Measurements from ENCODE around the gene EPB41L5. TPM values are rescaled to one million over a fixed set of nuclear protein-coding genes. Genes with fewer than 3 reads are reported as not detected.

The EPB41L5 gene
- total RNA-seq, 2 experiments from 2014 or later = 5.6 to 14.1 TPM

- H3K9me2 ChIP-seq (ENCODE audit: insufficient read depth, low read length) = no peaks in the 10 kb centered on the region
- ChIA-PET POLR2A (no interaction called here), CTCF (ENCODE audit: unreplicated experiment) (no interaction called here)
- H3K27ac ChIP-seq (ENCODE audit: low read depth, low read length, poor library complexity, severe bottlenecking) = no peak overlapping the region
- H3K79me2 ChIP-seq (ENCODE audit: insufficient read depth, low read depth, low read length) = no peaks in the 10 kb centered on the region
- TF ChIP-seq CTCF (conservative IDR thresholded peaks at IDR 0.05; ENCODE audit: low read length) (no peak), EZH2phosphoT487 (IDR thresholded peaks at IDR 0.05; ENCODE audit: borderline replicate concordance, low read depth, low read length) (no peak)
- H3K4me3 ChIP-seq (ENCODE audit: low read depth, low read length, poor library complexity, severe bottlenecking) = no peak overlapping the region
- H4K20me1 ChIP-seq (ENCODE audit: insufficient read depth, low read length) = no peaks in the 10 kb centered on the region
- H2AFZ ChIP-seq (ENCODE audit: low read length) = no peak overlapping the region
- no peak for DNase-seq (ENCODE audit: low spot score)
- no TSS peak for BruUV-seq (replicated peaks)
- no peaks in the 10 kb centered on the region for H3K4me1 ChIP-seq (ENCODE audit: insufficient read depth, low read length, poor library complexity, severe bottlenecking)
- intact Hi-C loops (cut with micrococcal nuclease; ENCODE audit: unreplicated experiment) = no loop called here
- no peaks in the 10 kb centered on the region for H3K9me3 ChIP-seq (ENCODE audit: low read length)
- no peaks in the 10 kb centered on the region for H3K36me3 ChIP-seq (ENCODE audit: insufficient read depth, low read length)
- no peak overlapping the region for H3K4me2 ChIP-seq (ENCODE audit: low read length)
Observed at GRCh38 chr2:120036145-120036544, 23.3 kb downstream of the EPB41L5 start.

- H3K4me3 ChIP-seq (ENCODE audit: low read depth, low read length, poor library complexity, severe bottlenecking) = no peak overlapping the region
- no peaks in the 10 kb centered on the region for H3K79me2 ChIP-seq (ENCODE audit: insufficient read depth, low read depth, low read length)
- no peaks in the 10 kb centered on the region for H4K20me1 ChIP-seq (ENCODE audit: insufficient read depth, low read length)
- intact Hi-C loops (cut with micrococcal nuclease; ENCODE audit: unreplicated experiment) = no loop called here
- TF ChIP-seq CTCF (conservative IDR thresholded peaks at IDR 0.05; ENCODE audit: low read length) (no peak), EZH2phosphoT487 (IDR thresholded peaks at IDR 0.05; ENCODE audit: borderline replicate concordance, low read depth, low read length) (no peak)
- no peak overlapping the region for H2AFZ ChIP-seq (ENCODE audit: low read length)
- no peaks in the 10 kb centered on the region for H3K9me2 ChIP-seq (ENCODE audit: insufficient read depth, low read length)
- H3K36me3 ChIP-seq (ENCODE audit: insufficient read depth, low read length) = peaks cover 2% of the 10 kb centered on the region; the same call in 1 of the 2 replicates
- BruUV-seq (replicated peaks) = no TSS peak
- ChIA-PET POLR2A (no interaction called here), CTCF (ENCODE audit: unreplicated experiment) (no interaction called here)
- no peak for DNase-seq (ENCODE audit: low spot score)
- H3K4me2 ChIP-seq (ENCODE audit: low read length) = no peak overlapping the region
- no peak overlapping the region for H3K27ac ChIP-seq (ENCODE audit: low read depth, low read length, poor library complexity, severe bottlenecking)
- no peaks in the 10 kb centered on the region for H3K9me3 ChIP-seq (ENCODE audit: low read length)
- no peaks in the 10 kb centered on the region for H3K4me1 ChIP-seq (ENCODE audit: insufficient read depth, low read length, poor library complexity, severe bottlenecking)
Observed at GRCh38 chr2:120037995-120038541, 25.2 kb downstream of the EPB41L5 start.

- DNase-seq (ENCODE audit: low spot score) = no peak
- H3K4me2 ChIP-seq (ENCODE audit: low read length) = no peak overlapping the region
- POLR2A ChIA-PET = interaction anchor here (1.0 kb wide), 1 partner anchor 30 kb away, joined by 3 read pairs; the partner anchor contains the start of gene EPB41L5
- CTCF ChIA-PET (ENCODE audit: unreplicated experiment) = no interaction called here
- TF ChIP-seq EZH2phosphoT487 (IDR thresholded peaks at IDR 0.05; ENCODE audit: borderline replicate concordance, low read depth, low read length) (no peak), CTCF (conservative IDR thresholded peaks at IDR 0.05; ENCODE audit: low read length) (no peak)
- no peak overlapping the region for H3K4me3 ChIP-seq (ENCODE audit: low read depth, low read length, poor library complexity, severe bottlenecking)
- no peaks in the 10 kb centered on the region for H3K4me1 ChIP-seq (ENCODE audit: insufficient read depth, low read length, poor library complexity, severe bottlenecking)
- H2AFZ ChIP-seq (ENCODE audit: low read length) = no peak overlapping the region
- H3K36me3 ChIP-seq (ENCODE audit: insufficient read depth, low read length) = peaks cover 3% of the 10 kb centered on the region; the same call in 1 of the 2 replicates
- intact Hi-C loops (cut with micrococcal nuclease; ENCODE audit: unreplicated experiment) = no loop called here
- no peaks in the 10 kb centered on the region for H4K20me1 ChIP-seq (ENCODE audit: insufficient read depth, low read length)
- no peaks in the 10 kb centered on the region for H3K79me2 ChIP-seq (ENCODE audit: insufficient read depth, low read depth, low read length)
- H3K9me3 ChIP-seq (ENCODE audit: low read length) = no peaks in the 10 kb centered on the region
- no peak overlapping the region for H3K27ac ChIP-seq (ENCODE audit: low read depth, low read length, poor library complexity, severe bottlenecking)
- no peaks in the 10 kb centered on the region for H3K9me2 ChIP-seq (ENCODE audit: insufficient read depth, low read length)
- BruUV-seq (replicated peaks) = no TSS peak
Observed at GRCh38 chr2:120042359-120042758, 29.5 kb downstream of the EPB41L5 start.
